VCaP (cell line): ENCODE measurements around the gene PLEKHA6.

Experiments
- H3K27ac ChIP-seq: fragments of 450-650 bp; 2 replicates; pipeline ENCODE4 v1.5.1; 2017
- TF ChIP-seq, protein P1 (sequence below): fragments of 450-650 bp; conservative IDR thresholded peaks from 2 replicates; pipeline ENCODE4 v1.5.1; 2017; ENCODE audit warnings: mild to moderate bottlenecking, moderate library complexity

Gene PLEKHA6

GRCh38 chr1:204391629-204392028 lies 31.9 kb upstream of the PLEKHA6 start:
- TF ChIP-seq, protein P1, sequence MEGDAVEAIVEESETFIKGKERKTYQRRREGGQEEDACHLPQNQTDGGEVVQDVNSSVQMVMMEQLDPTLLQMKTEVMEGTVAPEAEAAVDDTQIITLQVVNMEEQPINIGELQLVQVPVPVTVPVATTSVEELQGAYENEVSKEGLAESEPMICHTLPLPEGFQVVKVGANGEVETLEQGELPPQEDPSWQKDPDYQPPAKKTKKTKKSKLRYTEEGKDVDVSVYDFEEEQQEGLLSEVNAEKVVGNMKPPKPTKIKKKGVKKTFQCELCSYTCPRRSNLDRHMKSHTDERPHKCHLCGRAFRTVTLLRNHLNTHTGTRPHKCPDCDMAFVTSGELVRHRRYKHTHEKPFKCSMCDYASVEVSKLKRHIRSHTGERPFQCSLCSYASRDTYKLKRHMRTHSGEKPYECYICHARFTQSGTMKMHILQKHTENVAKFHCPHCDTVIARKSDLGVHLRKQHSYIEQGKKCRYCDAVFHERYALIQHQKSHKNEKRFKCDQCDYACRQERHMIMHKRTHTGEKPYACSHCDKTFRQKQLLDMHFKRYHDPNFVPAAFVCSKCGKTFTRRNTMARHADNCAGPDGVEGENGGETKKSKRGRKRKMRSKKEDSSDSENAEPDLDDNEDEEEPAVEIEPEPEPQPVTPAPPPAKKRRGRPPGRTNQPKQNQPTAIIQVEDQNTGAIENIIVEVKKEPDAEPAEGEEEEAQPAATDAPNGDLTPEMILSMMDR = no peak
- H3K27ac ChIP-seq = no peak overlapping the region

DNA sequence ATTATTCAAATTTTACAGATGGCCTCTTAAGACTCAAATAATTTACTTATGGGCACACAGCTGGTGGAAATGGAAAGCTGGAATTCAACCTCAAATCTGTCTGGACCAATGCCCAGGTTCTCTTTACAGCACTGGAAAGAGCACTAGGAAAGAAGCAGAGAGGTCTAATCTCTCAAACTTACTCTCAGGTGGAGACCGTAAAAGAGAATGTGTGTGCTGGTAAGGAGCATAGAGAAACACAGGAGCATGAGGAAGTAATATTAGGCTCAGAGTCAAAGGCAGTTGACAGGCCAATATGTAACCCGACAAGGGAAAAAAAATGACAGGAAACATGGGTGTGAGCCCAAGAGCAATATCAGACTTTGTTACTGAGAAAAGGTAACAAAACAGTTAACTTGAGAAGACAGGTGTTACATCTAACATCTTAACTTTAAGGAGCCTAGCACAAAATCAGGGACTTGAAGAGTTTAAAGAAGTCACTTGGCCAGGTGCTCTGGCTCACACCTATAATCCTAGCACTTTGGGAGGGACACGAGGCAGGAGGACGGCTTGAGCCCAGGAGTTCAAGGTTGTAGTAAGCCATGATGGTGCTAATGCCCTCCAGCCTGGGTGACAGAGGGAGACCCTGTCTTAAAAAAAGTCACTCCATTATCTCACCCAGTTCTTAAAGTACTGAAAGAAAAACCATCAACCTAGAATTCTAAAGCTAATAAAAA lies 31.2 kb upstream of the PLEKHA6 start:
- TF ChIP-seq, protein P1 = no peak
- no peak overlapping the region for H3K27ac ChIP-seq

DNA sequence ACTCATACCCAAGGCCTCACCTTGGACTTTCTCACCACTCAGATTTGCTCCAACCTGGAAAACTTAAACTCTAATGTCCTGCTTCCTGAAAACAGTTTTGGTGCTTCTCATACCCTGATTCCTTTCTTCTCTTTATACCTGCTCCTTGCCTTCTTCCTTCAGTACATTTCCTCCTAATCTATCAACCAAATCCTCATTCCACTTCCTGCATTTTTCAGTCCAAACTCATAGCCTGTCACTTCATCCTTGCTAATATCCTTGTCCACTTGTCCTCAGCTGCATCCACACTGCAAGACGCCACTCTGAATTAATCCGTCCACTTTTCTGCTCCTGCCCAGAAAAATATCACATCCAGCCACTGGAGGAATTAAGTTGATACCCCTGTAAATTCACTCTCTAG lies 26.0 kb upstream of the PLEKHA6 start:
- H3K27ac ChIP-seq = no peak overlapping the region
- TF ChIP-seq, protein P1 = no peak

DNA sequence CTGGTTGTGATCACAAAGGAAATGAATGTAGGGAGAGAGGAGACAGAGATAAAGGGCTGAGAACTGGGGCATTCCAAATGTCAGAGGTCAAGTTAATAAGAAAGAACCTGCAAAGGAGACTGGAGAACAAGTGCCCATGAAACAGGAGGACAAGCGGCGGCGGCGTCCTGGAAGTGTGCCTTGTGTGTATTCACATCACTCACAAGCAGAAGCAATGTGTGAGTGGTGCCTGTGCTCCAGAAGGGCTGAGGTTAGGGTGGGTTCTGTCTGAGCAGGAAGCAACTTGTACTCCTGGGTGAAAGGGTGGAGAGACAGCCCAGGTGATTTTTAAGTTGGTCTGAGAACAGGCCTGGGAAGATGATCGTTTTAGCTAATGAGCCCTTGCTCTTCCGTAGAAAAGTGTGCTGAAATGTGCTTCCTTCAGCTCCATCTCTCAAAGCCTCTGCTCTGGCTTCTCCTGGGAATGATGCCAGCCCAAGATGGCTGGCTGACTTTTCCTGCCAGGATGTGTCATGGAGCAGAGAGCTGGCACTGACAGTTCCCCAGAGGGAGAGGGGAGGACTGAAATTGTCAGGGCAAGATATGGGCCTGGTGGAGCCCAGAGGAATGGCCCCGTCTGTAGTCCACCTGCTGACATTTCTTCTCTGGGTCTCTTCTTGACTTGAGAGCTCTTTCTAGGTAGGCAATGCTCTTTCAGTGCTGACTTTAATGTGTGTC lies 25.1 kb upstream of the PLEKHA6 start:
- TF ChIP-seq, protein P1 = no peak
- H3K27ac ChIP-seq = peak overlapping the region; percentile 33; the same call in 1 of the 2 replicates

- TF ChIP-seq, protein P1 = no peak
Observed at GRCh38 chr1:204383163-204383904, 23.6 kb upstream of the PLEKHA6 start.

DNA sequence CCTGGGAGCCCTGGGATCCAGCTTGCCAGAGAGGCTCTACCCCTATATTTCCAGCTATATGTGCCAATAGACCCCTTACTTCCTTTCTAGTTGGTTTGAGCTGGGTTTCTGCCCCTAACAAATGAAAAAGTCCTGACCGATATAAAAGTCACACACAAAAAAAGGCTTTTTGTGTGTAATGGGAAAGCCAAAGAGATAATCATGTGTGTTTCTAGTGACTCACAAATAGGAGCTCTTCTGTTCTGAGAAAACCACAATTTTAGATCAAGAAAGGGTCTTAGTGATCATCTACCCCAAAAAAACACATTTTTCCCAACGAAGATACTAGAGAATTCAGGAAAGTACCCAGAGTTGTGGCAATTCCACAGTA lies 23.0 kb upstream of the PLEKHA6 start:
- TF ChIP-seq, protein P1 = no peak
- no peak overlapping the region for H3K27ac ChIP-seq

More at GRCh38 chr1:204383163-204383904, 23.6 kb upstream of the PLEKHA6 start:
- no peak overlapping the region for H3K27ac ChIP-seq

GRCh38 chr1:204380293-204380831 lies 20.6 kb upstream of the PLEKHA6 start:
- TF ChIP-seq, protein P1 = no peak
- H3K27ac ChIP-seq = no peak overlapping the region; the same call in 1 of the 2 replicates
